Measurements from ENCODE around the gene C9orf50. TPM values are rescaled to one million over a fixed set of nuclear protein-coding genes. Genes with fewer than 3 reads are reported as not detected.

The C9orf50 gene
- total RNA-seq, 2 experiments from 2014 or later: not detected

DNA sequence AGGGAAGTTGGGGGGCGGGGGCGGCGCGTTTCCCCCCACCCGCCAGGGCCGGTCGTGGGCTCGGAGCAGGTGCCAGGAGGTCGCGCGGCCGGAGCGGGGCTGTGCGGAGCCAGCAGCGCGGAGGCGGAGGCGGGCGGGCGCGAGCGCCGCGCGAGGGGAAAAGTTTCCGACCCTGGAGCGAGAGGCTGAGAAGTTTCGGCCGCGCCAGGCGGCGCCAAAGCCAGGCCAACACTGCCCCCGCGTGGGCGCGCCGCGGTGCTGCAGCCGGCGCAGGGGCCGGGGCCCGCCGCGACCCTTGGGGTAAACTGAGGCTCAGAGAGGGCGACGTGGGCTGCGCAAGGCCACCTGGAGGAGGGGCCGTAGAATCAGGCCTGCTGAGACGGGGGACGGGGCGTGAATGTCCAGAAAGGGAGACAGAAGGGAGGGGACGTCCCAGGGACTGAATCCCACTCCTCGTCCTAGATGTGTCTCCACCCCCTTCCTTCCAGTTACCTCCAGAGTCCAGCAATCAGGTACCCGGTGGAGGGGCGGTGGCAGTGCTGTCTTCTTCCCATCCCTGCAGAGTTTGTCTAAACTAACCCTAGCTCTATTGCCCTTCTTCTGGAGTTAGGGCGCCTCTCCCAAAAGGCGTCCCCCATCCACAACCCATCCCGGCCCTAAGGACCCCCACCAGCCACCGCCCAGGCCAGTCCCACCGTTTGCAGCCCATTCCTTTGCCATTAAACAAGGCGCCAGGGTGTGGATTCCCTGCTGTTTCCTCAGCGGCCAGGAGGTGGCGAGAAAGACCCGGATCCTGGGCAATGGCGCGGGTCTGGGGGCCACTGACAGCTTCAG, 10.2 kb downstream of the C9orf50 start:
- Mint-ChIP-seq H3K9me3 (no peaks in the 10 kb centered on the region), H3K27me3 (no peaks in the 10 kb centered on the region), H3K4me3 (peak overlapping the region; percentile 64), H3K4me1 (peaks cover 42% of the 10 kb centered on the region), H3K36me3 (ENCODE audit: low read depth) (no peaks in the 10 kb centered on the region), H3K27ac (peak overlapping the region; percentile 40)
- ChIA-PET POLR2A (interaction anchor here (1.0 to 1.1 kb wide), 2 partner anchors 14 to 472 kb away, joined by 4 to 5 read pairs; no protein-coding TSS in a partner anchor), CTCF (interaction anchor here (0.6 to 2.7 kb wide), 12 partner anchors 9 to 485 kb away, joined by 3 to 31 read pairs (median 4); partner anchors contain the start of genes IER5L and NTMT1)
- DNase-seq: peak; percentile 74

GRCh38 chr9:129610213-129610472, 10.8 kb downstream of the C9orf50 start:
- ChIA-PET CTCF (no interaction called here), POLR2A (no interaction called here)
- no peaks in the 10 kb centered on the region for H3K36me3 Mint-ChIP-seq (ENCODE audit: low read depth)
- peak overlapping the region; percentile 56 for H3K4me3 Mint-ChIP-seq
- no peak overlapping the region for H3K27ac Mint-ChIP-seq
- peaks cover 43% of the 10 kb centered on the region for H3K4me1 Mint-ChIP-seq
- DNase-seq: no peak
- H3K27me3 Mint-ChIP-seq: no peaks in the 10 kb centered on the region
- H3K9me3 Mint-ChIP-seq: no peaks in the 10 kb centered on the region

DNA sequence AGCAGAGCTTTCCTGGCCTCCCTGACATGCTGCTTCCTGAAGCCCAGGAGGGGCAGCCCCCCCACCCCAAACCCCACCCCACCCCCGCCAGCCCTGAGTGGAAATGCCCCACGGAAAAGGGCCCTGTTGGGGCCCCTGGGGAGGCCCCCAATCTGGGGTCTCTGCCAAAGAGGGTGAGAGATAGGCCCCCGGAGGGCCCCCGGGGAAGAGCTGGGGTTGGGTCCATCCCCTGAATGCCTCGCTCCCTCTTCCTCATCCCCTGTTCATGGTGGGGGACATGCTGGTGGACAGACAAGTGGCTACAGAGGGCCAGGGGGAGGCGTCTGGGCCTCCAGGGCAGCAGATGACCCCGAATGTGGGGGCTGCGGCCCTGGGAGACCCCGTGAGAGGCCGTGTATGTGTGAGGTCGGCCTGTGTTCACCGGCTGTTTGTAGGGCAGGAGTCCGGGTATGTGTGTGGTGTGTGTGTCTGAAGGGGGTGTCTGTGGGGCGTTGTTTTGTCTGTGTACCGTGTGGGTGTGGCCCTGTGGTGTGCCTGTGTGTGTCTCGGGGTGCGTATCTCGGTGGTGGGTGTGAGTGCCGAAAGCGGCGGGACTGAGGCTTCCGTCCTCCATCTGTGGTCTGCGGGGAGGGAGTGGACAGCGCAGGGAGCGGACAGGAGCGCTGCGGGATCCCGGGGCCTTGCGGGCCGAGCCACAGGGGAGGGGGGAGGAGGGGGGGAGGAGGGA, 11.3 kb downstream of the C9orf50 start:
- Mint-ChIP-seq H3K27me3 (no peaks in the 10 kb centered on the region), H3K4me3 (peak overlapping the region; percentile 93), H3K4me1 (peaks cover 47% of the 10 kb centered on the region), H3K27ac (peak overlapping the region; percentile 84), H3K36me3 (ENCODE audit: low read depth) (no peaks in the 10 kb centered on the region), H3K9me3 (no peaks in the 10 kb centered on the region)
- ChIA-PET CTCF (interaction anchor here (1.0 to 2.3 kb wide), 6 partner anchors 15 to 471 kb away, joined by 3 to 12 read pairs (median 6); partner anchors contain the start of gene IER5L), POLR2A (interaction anchor here (1.2 to 2.7 kb wide), 3 partner anchors 23 to 470 kb away, joined by 4 to 16 read pairs (median 5); no protein-coding TSS in a partner anchor)
- peak; percentile 70 for DNase-seq

- Mint-ChIP-seq H3K27me3 (no peaks in the 10 kb centered on the region), H3K4me3 (no peak overlapping the region), H3K36me3 (ENCODE audit: low read depth) (no peaks in the 10 kb centered on the region), H3K27ac (peak overlapping the region; percentile 50), H3K9me3 (no peaks in the 10 kb centered on the region), H3K4me1 (peaks cover 51% of the 10 kb centered on the region)
- ChIA-PET CTCF (interaction anchor here (0.8 to 2.3 kb wide), 9 partner anchors 12 to 475 kb away, joined by 3 to 12 read pairs (median 4); partner anchors contain the start of gene IER5L), POLR2A (interaction anchor here (0.9 to 2.7 kb wide), 5 partner anchors 11 to 469 kb away, joined by 3 to 16 read pairs (median 5); no protein-coding TSS in a partner anchor)
- DNase-seq: no peak
Measured at GRCh38 chr9:129608561-129609481, 12.1 kb downstream of the C9orf50 start.

- ChIA-PET POLR2A (interaction anchor here (1.4 to 2.5 kb wide), 5 partner anchors 11 to 472 kb away, joined by 4 to 11 read pairs (median 5); no protein-coding TSS in a partner anchor), CTCF (interaction anchor here (1.6 to 2.7 kb wide), 4 partner anchors 18 to 475 kb away, joined by 6 to 9 read pairs (median 7); no protein-coding TSS in a partner anchor)
- no peaks in the 10 kb centered on the region for H3K9me3 Mint-ChIP-seq
- no peak overlapping the region for H3K4me3 Mint-ChIP-seq
- H3K36me3 Mint-ChIP-seq (ENCODE audit: low read depth): no peaks in the 10 kb centered on the region
- H3K27me3 Mint-ChIP-seq: no peaks in the 10 kb centered on the region
- DNase-seq: no peak
- H3K27ac Mint-ChIP-seq: peak overlapping the region; percentile 45
- H3K4me1 Mint-ChIP-seq: peaks cover 62% of the 10 kb centered on the region
Measured at GRCh38 chr9:129607027-129607387, 13.9 kb downstream of the C9orf50 start.

DNA sequence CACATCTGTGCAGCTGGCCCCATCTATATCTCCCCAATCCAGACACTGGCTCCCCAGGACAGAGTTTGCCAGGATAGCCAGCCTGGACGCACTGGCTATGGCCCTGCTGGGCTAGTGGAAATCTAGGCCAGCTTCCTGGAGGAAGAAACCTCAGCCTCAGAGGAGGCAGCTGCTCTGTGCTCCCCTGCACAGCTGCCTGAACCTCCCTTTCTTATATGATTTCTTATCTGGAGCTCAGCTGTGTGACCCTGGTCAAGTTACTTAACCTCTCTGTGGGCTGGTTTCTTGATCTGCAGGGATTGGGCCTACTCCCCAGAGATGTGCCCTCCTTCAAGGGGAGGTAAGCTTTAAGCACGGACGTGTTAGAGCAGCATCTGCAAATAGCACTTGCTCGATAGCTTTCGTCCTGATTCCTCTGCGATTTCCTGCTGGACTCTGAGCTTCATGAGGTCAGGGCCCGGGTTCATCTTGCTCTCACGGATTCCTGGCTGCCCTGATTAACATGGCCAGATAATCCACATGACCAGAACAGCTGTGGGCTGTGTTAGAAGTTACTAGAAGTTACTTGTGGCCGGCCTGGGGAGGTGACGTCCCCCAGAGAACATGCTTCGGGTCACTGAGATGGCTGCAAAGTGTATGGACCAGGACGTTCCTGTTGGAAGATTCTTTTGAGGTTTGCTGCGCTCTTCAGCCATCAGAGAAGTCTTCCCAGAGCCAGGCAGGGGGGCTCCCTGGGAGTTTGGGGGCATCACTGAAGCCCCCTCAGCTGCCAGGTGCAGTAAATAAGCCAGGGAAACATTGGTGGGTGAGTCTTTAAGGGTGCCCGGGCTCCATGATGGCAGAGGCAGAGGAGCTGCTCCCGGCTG, 14.5 kb downstream of the C9orf50 start:
- ChIA-PET CTCF (interaction anchor here (1.0 to 2.7 kb wide), 6 partner anchors 18 to 475 kb away, joined by 3 to 9 read pairs (median 7); no protein-coding TSS in a partner anchor), POLR2A (interaction anchor here (1.4 to 2.5 kb wide), 5 partner anchors 10 to 471 kb away, joined by 4 to 11 read pairs (median 5); no protein-coding TSS in a partner anchor)
- H3K4me3 Mint-ChIP-seq: no peak overlapping the region
- peaks cover 62% of the 10 kb centered on the region for H3K4me1 Mint-ChIP-seq
- H3K27me3 Mint-ChIP-seq: no peaks in the 10 kb centered on the region
- no peak for DNase-seq
- H3K36me3 Mint-ChIP-seq (ENCODE audit: low read depth): no peaks in the 10 kb centered on the region
- no peak overlapping the region for H3K27ac Mint-ChIP-seq
- no peaks in the 10 kb centered on the region for H3K9me3 Mint-ChIP-seq

- H3K36me3 Mint-ChIP-seq (ENCODE audit: low read depth): no peaks in the 10 kb centered on the region
- H3K9me3 Mint-ChIP-seq: no peaks in the 10 kb centered on the region
- H3K27me3 Mint-ChIP-seq: peaks cover 3% of the 10 kb centered on the region
- peaks cover 55% of the 10 kb centered on the region for H3K4me1 Mint-ChIP-seq
- DNase-seq: no peak
- CTCF ChIA-PET: interaction anchor here (1.1 to 2.7 kb wide), 3 partner anchors 431 to 473 kb away, joined by 4 to 8 read pairs (median 8); no protein-coding TSS in a partner anchor
- peak overlapping the region; percentile 21 for H3K27ac Mint-ChIP-seq
- no peak overlapping the region for H3K4me3 Mint-ChIP-seq
- POLR2A ChIA-PET: interaction anchor here (1.0 to 2.5 kb wide), 2 partner anchors 8 to 144 kb away, joined by 3 to 11 read pairs; no protein-coding TSS in a partner anchor
Measured at GRCh38 chr9:129604766-129605163, 16.1 kb downstream of the C9orf50 start.

DNA sequence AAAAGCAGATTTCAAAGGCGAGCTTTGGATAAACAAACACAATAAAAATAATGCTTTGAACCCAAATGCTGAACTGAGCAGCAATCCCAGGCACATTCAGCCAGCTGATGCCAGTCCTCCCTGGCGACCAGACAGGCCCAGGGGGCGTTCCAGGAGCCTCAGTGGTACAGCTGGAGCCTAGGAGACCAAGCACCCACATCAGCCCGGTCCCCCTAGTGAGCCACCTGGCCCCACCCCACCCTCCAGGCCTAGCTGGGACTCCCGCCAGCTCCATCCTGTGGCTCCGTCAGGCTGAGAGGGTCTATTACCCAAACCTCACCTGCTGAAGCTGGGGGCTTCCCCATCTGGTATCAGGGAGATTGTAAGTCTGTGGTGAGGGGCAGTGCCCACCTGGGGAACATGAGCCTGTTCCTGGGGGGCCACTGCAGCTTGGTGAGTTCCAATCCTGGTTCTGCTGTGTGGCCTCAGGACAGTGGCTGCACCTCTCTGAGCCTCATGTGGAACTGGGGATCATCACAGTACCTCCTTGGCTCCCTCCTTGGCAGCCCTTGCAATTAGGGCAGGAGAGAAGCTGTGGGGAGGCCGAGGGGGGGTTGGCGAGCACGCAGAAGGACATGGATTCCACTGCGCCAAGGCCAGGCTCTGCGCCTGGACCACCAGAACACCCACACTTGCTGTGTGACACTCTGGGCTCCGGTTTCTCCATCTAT, 16.7 kb downstream of the C9orf50 start:
- Mint-ChIP-seq H3K4me1 (peaks cover 55% of the 10 kb centered on the region), H3K36me3 (ENCODE audit: low read depth) (no peaks in the 10 kb centered on the region), H3K4me3 (no peak overlapping the region), H3K9me3 (no peaks in the 10 kb centered on the region), H3K27ac (peak overlapping the region; percentile 21), H3K27me3 (peaks cover 3% of the 10 kb centered on the region)
- no peak for DNase-seq
- ChIA-PET POLR2A (interaction anchor here (1.0 to 2.5 kb wide), 2 partner anchors 8 to 144 kb away, joined by 3 to 11 read pairs; no protein-coding TSS in a partner anchor), CTCF (interaction anchor here (1.1 to 2.4 kb wide), 3 partner anchors 20 to 461 kb away, joined by 3 to 8 read pairs (median 4); no protein-coding TSS in a partner anchor)

GRCh38 chr9:129602598-129603415, 18.1 kb downstream of the C9orf50 start:
- Mint-ChIP-seq H3K9me3 (no peaks in the 10 kb centered on the region), H3K27me3 (peaks cover 10% of the 10 kb centered on the region), H3K4me3 (no peak overlapping the region), H3K27ac (no peak overlapping the region), H3K4me1 (peaks cover 51% of the 10 kb centered on the region), H3K36me3 (ENCODE audit: low read depth) (no peaks in the 10 kb centered on the region)
- CTCF ChIA-PET: interaction anchor here (1.1 to 1.3 kb wide), 3 partner anchors 22 to 471 kb away, joined by 3 to 4 read pairs (median 3); no protein-coding TSS in a partner anchor
- POLR2A ChIA-PET: no interaction called here
- no peak for DNase-seq

DNA sequence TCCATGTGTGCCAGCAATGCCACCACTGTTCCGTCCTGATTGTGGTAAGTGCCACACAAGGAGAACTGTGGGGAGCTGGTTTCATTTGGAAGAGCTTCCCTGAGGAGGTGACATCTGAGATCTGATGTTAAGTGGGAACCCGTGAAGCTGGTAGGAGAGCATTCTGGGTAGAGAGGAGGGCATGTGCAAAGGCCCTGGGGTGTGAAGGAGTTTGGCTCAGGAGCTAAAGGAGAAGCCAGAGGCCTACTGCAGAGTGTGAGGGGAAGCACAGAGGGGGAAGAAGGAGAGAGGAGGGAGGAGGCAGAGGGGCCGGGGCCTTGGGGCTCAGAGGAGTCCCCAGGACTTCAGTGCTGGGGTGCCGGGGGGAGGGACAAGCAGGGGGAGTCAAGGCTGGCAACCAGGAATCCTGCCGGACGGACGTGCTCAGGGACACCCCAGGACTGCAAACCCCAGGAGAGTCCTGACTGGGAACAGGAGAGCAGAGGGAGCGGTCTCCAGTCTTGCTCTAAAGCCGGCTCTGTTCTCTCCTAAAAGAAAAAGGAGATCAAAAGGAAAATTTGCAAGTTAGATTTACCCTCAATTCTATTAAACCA, 19.7 kb downstream of the C9orf50 start:
- POLR2A ChIA-PET: interaction anchor here (1.1 kb wide), 1 partner anchor 21 kb away, joined by 3 read pairs; no protein-coding TSS in a partner anchor
- Mint-ChIP-seq H3K9me3 (no peaks in the 10 kb centered on the region), H3K4me1 (peaks cover 46% of the 10 kb centered on the region), H3K27ac (no peak overlapping the region), H3K27me3 (peaks cover 10% of the 10 kb centered on the region), H3K4me3 (no peak overlapping the region), H3K36me3 (ENCODE audit: low read depth) (no peaks in the 10 kb centered on the region)
- DNase-seq: no peak
- CTCF ChIA-PET: interaction anchor here (1.4 kb wide), 1 partner anchor 462 kb away, joined by 4 read pairs; no protein-coding TSS in a partner anchor
